HG03097 (cell line): ENCODE measurements around the gene CHST15.

Experiments used
- ATAC-seq: cut with Tn5 transposase; IDR thresholded peaks from one replicate; pipeline ENCODE4 v1.9.1; 2021; ENCODE audit not compliant: unreplicated experiment, low FRiP score

CHST15 gene

GRCh38 chr10:124016804-124017375 is 76.5 kb downstream of the CHST15 start:
- ATAC-seq = no peak

- ATAC-seq = no peak
Observed at GRCh38 chr10:124015991-124016390, 77.4 kb downstream of the CHST15 start.

DNA sequence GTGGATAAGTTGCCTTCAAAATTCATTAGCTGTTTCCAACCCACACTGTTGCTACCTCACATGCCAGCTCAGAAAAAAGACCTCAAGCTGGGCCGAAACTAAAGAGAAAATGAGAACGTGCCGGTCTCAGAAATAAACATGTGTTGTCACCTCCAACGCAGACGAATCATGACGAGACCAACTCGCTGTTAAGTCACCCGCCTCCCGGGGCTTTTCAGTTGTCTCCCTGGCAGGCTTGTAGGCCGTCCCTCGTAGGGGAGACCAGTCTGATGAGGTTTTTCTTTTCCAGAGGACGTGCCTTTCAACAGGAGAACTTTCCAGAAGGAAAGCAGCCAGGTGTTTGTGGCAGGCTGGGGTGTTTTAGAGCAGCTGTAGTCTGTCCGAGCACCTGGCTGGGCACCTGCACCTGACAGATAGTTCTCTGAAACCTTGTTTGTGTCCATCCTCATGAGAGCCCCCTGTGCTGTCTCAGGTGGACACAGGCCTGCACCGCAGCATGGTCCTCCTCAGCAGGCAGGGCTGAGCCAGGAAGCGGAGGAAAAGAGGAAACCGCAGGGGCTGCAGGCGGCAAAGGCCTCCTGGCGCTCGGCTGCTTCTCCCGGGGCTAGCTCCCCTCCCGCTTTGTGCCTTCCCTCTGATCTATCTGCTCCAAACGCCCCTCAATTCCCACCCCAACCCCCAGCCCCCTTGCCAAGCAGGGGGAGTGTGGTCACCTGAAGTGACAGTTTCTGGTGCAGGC is 78.8 kb downstream of the CHST15 start:
- no peak for ATAC-seq

- ATAC-seq = no peak
Observed at GRCh38 chr10:124013916-124014315, 79.5 kb downstream of the CHST15 start.

GRCh38 chr10:124012991-124013390 is 80.4 kb downstream of the CHST15 start:
- no peak for ATAC-seq

GRCh38 chr10:124012583-124012982 is 80.8 kb downstream of the CHST15 start:
- no peak for ATAC-seq

- no peak for ATAC-seq
Observed at GRCh38 chr10:124012066-124012465, 81.3 kb downstream of the CHST15 start.

DNA sequence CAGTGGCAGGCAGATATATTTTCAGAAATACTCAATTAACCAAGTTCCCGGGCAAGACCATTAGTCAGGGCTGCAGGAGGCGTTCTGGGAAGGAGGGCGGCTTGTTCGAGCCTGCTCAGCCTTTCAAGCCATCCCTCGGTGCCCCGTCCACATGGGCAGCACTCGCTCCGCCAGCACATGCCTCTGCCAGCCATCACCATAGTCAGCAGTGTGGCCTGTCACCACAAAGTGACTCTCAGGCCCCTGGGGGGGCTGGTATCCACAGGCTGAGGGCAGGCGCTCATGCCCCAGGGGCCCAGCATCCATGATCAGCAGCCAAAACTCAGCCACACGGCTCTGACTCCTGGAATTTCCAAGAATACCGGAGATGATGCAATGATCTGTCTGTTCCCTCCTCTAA is 81.9 kb downstream of the CHST15 start:
- no peak for ATAC-seq

- ATAC-seq = no peak
Observed at GRCh38 chr10:124010563-124011131, 82.8 kb downstream of the CHST15 start.

- no peak for ATAC-seq
Observed at GRCh38 chr10:124010024-124010423, 83.4 kb downstream of the CHST15 start.

DNA sequence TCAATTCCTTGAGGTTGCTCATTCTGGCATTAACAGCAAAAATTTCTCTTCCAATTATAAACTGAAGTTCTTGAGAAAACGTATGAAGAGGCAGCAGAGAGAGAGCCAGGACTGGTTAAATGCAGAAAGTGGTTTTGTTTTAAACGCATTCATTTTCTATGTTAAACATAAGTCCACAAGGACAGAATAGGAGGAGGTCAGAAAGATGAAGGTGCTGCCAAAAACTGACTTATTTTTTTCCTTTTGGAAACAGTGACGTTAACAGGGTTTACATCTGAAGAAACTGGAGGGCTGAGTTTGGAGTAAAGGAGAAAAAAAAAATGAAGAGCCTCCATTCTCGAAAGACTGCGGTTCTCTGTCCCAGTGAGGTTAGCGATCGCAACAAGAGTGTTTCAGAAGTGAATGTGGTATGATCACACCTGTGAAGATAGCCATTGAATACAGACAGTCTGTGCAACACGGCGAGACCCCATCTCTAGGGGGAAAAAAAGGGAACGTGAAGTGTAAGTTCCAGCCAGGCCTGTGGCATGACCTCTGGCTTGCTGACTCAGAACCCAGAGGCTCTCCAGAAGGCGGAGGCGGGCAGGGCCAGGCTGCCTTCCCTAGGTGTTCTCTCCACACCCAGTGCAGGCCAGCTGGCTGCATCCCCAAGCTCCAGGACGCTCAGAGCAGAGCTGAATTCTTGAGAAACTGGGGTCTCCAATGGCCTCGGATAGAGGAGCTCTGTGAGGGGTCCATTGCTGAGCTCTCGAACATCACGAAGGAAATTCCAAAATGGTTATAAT is 84.0 kb downstream of the CHST15 start:
- no peak for ATAC-seq

DNA sequence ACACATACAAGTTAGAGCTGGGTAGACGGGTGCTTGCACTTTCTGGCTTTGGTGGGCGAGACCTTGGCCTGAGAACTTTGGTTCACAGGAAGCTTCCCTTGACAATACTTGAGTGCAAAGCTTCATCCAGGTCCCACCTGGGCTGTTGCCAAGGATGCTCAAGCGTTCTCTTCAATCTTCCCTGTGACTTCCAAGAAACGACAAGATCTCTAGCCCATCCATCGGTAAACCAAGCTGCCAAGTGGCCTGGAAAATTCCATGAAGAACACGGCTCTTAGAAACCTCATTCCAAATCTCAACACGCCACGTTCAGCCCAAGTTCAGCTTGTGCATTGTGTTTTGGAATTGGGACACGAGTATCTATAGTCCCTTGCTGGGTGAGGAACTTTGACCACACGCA is 84.7 kb downstream of the CHST15 start:
- no peak for ATAC-seq

- ATAC-seq = no peak
Observed at GRCh38 chr10:124008187-124008586, 85.2 kb downstream of the CHST15 start.

GRCh38 chr10:124007773-124008145 is 85.6 kb downstream of the CHST15 start:
- ATAC-seq = no peak

DNA sequence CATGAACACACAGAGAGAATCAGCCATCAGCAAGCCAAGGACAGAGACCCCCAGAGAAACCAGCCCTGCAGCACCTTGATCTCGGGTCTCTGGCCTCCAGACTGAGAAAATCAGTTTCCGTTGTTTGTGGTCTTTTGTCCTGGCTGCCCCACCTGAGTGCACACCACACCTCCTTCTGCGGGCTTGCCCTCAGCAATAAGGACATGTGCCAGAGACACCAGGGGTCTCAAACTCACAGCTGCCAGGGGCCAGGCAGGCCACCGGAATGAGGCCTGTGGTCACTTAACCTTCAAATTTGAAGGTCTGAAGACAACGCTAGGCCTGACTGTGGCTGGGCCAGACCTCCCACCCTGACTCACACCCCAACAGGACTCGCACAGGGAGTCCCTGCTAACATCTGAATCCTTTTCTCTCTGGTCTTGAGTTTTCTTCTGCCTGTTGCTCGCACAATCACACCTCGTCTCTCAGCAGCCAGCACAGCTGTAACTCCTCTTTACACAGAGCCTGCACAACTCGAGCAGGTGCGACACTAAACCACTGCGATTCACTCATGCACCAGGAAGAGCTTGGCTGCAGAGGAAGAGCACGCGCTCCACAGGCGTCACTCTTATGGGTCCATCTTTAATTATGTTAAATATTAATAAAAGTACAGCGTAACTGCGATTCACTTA is 86.2 kb downstream of the CHST15 start:
- ATAC-seq = no peak

DNA sequence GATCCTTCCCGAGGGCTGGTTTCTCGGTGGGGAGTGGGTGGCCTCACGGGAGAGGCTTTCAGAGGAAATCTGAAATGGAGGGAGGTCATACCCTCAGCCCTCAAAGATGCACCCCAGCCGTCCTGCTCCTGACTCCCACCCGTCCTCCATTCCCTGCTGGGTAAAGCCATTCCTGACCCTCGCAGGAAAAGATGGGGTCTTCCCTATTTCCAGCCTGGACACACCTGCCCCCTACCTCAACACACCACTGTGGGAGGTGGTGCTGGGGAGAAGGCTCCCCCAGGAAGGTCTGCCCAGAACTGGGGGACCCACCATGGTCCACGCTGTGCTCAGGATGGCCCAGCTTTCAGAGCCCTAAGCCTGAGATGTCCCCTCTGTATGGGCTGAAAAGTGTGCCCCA is 86.9 kb downstream of the CHST15 start:
- ATAC-seq = no peak

DNA sequence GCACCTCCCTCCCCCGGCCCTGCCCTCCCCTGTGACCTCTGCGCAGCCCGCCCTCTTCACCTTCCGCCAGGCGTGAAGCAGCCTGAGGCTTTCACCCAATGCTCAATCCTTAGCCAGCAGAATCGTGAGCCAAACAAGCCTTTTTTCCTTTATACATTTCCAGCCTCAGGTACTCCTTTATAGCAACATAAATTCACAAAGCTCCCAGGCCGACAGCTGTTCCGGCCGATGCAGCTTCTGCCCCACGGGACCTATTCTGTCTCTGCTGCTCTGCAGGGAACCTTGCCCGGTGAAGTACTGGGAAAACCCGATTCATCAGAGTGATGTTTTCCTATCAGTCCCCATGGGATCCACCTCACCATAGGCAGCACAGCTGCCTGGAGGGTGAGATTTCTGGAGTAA is 87.4 kb downstream of the CHST15 start:
- no peak for ATAC-seq

DNA sequence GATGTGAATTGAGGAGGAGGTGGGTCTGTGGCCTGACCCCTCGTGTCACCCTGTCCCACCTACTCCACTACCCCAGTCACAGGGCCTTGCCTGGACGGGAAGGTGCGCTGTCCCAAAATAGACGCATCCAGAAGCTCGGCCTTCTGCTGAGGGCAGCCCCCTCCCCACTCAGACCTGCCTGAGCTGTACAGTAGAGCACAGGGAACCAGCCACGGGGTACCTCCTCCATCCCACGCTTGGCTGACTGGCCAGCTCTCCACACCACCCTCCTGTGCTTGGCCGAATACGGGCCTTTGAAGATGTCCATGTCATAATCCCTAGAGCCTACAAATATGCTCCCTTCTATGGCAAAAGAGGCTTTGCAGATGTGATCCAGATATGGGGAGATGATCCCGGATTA is 88.3 kb downstream of the CHST15 start:
- no peak for ATAC-seq

- ATAC-seq = no peak
Observed at GRCh38 chr10:124004663-124005004, 88.8 kb downstream of the CHST15 start.

DNA sequence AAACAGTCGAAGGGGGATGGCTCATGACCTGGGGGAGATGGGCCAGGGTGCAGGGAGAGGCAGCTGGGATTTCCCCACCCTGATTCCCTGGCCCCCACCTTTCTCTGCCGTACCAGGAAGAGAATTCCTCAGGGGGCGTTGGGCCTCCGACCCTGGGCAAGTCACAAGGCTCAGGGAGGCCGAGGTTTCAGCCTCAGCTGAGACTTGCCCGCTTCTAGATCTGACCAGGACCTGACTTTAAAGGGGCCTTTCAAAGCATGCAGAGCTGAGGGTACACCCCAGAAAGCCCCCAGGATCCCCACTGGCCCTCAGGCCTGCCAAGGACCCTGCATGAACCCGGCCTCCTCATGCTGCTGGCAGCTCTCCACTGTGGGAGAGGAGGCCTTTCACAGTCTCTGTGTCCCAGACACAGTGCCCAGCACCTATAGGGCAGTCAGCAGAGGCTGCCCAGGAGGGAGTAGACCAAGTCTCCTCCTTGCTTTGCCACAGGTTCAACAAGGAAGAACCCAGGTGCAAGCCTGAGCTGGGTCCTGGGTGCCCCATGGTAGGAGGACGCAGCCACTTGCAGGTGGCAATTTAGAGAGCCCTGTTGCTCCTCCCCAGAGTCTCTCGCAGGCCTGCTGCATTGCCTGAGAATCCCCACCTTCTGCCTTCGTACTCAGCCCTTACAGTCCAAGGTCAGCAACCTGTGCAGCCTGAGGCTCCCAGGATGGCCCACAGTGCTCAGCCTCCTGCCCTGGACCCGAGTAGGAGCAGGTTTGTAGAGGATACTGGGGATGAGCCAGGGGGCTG is 89.3 kb downstream of the CHST15 start:
- ATAC-seq = no peak
